Measurements from ENCODE around the gene EPAS1. TPM values are rescaled to one million over a fixed set of nuclear protein-coding genes. Genes with fewer than 3 reads are reported as not detected.

EPAS1 gene
- total and polyA plus RNA-seq, 9 of the 15 experiments (the other 6 are each of a cell fraction or from before 2014, with no cell fraction given), result 0.25 to 11.2 (median 4.1) TPM

DNA sequence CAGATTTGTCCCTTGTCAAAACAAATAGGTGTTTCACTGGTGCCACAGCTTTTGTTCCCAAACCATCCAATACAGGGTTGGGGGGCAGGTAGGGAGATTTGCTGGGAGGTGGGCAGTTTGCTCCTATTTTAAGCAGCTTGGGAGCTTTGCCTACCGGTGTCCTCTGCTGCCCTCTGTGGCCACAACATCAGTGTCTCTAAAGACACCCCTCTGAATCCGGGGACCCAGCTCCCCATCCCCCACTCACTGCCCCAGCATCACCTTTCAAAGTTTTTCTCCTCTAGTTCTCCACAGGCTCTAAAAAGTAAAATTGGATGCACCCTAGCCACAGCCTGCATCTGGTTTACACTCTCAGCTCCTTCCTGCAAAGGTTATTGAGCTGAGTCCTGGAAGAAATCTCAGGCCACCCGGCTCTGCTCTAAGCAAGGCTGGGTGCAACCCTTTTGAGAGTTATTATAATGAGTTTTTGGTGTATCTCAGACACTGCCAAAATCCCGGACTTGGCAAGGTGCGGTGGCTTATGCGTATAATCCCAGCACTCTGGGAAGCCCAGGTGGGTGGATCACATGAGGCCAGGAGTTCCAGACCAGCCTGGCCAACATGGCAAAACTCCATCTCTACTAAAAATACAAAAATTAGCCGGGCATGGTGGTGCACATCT is 2.9 kb upstream of the EPAS1 start (continued):
- TF ChIP-seq MAZ (CRISPR knock-in tag; conservative IDR thresholded peaks at IDR 0.05 in 1 of 2, IDR thresholded peaks at IDR 0.05 in 1 of 2) (peak in 1 of 2 experiments; percentile 49; a peak in 1 of 4 replicates), KLF16 (IDR thresholded peaks at IDR 0.05) (0 out of 2 replicates have a peak, but pooled peaks have one; percentile 12)
- TF ChIP-seq, protein P1, sequence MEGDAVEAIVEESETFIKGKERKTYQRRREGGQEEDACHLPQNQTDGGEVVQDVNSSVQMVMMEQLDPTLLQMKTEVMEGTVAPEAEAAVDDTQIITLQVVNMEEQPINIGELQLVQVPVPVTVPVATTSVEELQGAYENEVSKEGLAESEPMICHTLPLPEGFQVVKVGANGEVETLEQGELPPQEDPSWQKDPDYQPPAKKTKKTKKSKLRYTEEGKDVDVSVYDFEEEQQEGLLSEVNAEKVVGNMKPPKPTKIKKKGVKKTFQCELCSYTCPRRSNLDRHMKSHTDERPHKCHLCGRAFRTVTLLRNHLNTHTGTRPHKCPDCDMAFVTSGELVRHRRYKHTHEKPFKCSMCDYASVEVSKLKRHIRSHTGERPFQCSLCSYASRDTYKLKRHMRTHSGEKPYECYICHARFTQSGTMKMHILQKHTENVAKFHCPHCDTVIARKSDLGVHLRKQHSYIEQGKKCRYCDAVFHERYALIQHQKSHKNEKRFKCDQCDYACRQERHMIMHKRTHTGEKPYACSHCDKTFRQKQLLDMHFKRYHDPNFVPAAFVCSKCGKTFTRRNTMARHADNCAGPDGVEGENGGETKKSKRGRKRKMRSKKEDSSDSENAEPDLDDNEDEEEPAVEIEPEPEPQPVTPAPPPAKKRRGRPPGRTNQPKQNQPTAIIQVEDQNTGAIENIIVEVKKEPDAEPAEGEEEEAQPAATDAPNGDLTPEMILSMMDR (IDR thresholded peaks at IDR 0.05 in 2 of 3, conservative IDR thresholded peaks at IDR 0.05 in 1 of 3; ENCODE audit: insufficient read depth in 2 of 3, low read depth in 1 of 3, low read length in 3 of 3), result peak; percentile 51 to 59 (median 55)

- no peaks in the 10 kb centered on the region for H3K36me3 ChIP-seq (ENCODE audit: control insufficient read depth, insufficient read depth, low read length)
- BruUV-seq (replicated peaks), result TSS peak; percentile 55
- no peak for DNase-seq (ENCODE audit: extremely low read depth in 1 of 4, low spot score in 3 of 4)
- peaks cover 8% of the 10 kb centered on the region for H4K20me1 ChIP-seq (replicated peaks; ENCODE audit: control insufficient read depth, insufficient read depth, low read length)
- peak overlapping the region; percentile 56 for H3K4me3 ChIP-seq
- peaks cover 4% of the 10 kb centered on the region for H3K9me1 ChIP-seq (ENCODE audit: control insufficient read depth, insufficient read depth, low read length)
- intact Hi-C loops (cut with micrococcal nuclease) (loop anchor here (10.0 kb wide), 2 partner anchors 112 to 282 kb away; no protein-coding TSS in a partner anchor), in situ Hi-C loops (cut with MboI) (loop anchor here (5.0 kb wide), 1 partner anchor 71 kb away; no protein-coding TSS in a partner anchor)
- H3K27ac ChIP-seq (ENCODE audit: extremely low read depth, low read depth, low read length), result no peak overlapping the region
- no peaks in the 10 kb centered on the region for H3K9me3 ChIP-seq (replicated peaks; ENCODE audit: control insufficient read depth, insufficient read depth, low read depth, low read length)
- FAIRE-seq, result no peak
- peak overlapping the region; percentile 65 for H3K4me2 ChIP-seq (ENCODE audit: insufficient read depth, low read length)
- H3K4me1 ChIP-seq (replicated peaks in 1 of 2; ENCODE audit: control insufficient read depth in 2 of 2, insufficient read depth in 2 of 2, low read length in 2 of 2), result peaks cover 16 to 39% of the 10 kb centered on the region in 2 experiments
- no peaks in the 10 kb centered on the region; the same call in 2 of the 3 replicates for H3K79me2 ChIP-seq (ENCODE audit: control insufficient read depth, insufficient read depth, low read length)
- WGBS (ENCODE audit: insufficient coverage, low coverage, missing lambda C conversion rate), result 66% methylated on average over 22 of the region's 28 CpGs
- H3K9ac ChIP-seq (ENCODE audit: insufficient read depth in 1 of 2, low read depth in 2 of 2, low read length in 2 of 2), result peak overlapping the region; percentile 59 to 85; a peak in 3 of 4 replicates
- peak overlapping the region; percentile 87 for H2AFZ ChIP-seq (ENCODE audit: low read depth, low read length)
- ChIA-PET CTCF (ENCODE audit: low intra/inter-chr PET ratio) (no interaction called here), POLR2A (interaction anchor here (1.2 to 1.5 kb wide), 5 partner anchors 12 to 43 kb away, joined by 3 to 16 read pairs (median 5); no protein-coding TSS in a partner anchor)
- no peak for ATAC-seq
- H3K27me3 ChIP-seq (ENCODE audit: control insufficient read depth in 2 of 2, insufficient read depth in 2 of 2, low read length in 2 of 2), result peaks cover 5 to 13% of the 10 kb centered on the region in 2 experiments; a peak in 3 of 5 replicates
- TF ChIP-seq SP1 (CRISPR knock-in tag; IDR thresholded peaks at IDR 0.05) (peak; percentile 36; the same call in 1 of the 2 replicates), SMC3 (conservative IDR thresholded peaks at IDR 0.05; ENCODE audit: insufficient read depth, low read depth, low read length) (no peak), RBM14 (IDR thresholded peaks at IDR 0.05; ENCODE audit: borderline replicate concordance, insufficient read depth, low read depth, low read length) (no peak)
Measured at GRCh38 chr2:46296216-46296839, 879 bp upstream of the EPAS1 start.
